GM12878 (cell line): Measurements from ENCODE around the gene ARHGEF3.

Source experiments
- EZH2 ChIP-seq: IDR thresholded peaks from 2 replicates; pipeline ENCODE4 v1.6.1; 2012; ENCODE audit warnings: low read depth, mild to moderate bottlenecking, control low read depth, inconsistent platforms, low read length, borderline replicate concordance; ENCODE audit not compliant: control insufficient read depth
- TBL1XR1 ChIP-seq: IDR thresholded peaks from 2 replicates; pipeline ENCODE4 v1.6.1; 2012; ENCODE audit warnings: low read depth, low read length, improper control_type of control experiment

DNA sequence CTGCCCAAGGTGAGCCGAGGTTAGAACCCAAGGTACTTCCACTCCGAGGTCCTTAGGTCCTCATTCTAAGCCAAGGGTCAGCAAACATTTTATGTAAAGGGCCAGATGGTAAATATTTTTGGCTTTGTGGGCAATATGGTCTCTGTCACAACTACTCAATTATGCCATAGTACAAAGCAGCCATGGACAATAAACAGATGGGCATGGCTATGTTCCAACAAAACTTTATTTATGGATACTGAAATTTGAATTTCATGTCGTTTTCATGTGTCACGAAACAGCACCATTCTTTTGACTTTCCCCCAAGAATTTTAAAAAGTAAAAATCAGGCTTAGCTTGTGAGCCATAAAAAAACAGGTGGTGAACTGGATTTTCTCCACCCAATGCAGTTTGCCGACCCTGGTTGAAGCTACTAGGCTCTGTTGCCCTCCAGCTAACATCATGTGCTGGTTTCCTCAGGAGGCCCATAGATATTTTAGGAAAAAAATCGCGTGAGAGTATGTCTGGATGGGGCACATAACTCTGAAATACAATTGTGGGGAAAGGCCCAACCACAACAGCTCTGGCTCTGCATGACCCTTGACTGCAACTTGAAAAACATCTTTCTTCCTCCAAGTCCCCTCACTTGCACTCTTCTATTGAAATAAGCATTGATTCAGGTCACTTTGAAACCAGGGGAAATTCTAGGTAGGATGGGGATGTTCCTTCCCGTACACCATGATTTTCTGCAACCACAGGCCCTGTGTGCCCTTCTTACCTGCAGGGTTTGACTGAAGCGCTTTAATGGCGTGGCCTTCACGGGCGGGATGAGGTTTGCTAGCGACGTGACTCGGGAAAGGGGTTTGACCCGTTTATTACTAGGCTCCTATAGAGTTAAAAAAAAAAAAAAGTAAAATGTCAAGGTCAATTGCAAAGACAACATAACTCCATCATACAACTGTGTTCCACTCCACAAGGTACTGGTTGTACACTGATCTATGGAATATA lies 28.5 kb downstream of the ARHGEF3 start:
- TF ChIP-seq EZH2: no peak
- TF ChIP-seq TBL1XR1: no peak
